HG02885 (cell line): ENCODE data around the gene CRB2.

Experiments used
- ATAC-seq: cut with Tn5 transposase; IDR thresholded peaks from one replicate; pipeline ENCODE4 v1.9.1; 2021; ENCODE audit warnings: mild to moderate bottlenecking; ENCODE audit not compliant: unreplicated experiment, poor library complexity

Gene CRB2

GRCh38 chr9:123377211-123377971 lies 21.4 kb downstream of the CRB2 start:
- no peak for ATAC-seq

GRCh38 chr9:123378025-123378424 lies 22.0 kb downstream of the CRB2 start:
- ATAC-seq, result no peak

- ATAC-seq, result no peak
These were observed 23.1 kb downstream of the CRB2 start for GRCh38 chr9:123378956-123379660.

DNA sequence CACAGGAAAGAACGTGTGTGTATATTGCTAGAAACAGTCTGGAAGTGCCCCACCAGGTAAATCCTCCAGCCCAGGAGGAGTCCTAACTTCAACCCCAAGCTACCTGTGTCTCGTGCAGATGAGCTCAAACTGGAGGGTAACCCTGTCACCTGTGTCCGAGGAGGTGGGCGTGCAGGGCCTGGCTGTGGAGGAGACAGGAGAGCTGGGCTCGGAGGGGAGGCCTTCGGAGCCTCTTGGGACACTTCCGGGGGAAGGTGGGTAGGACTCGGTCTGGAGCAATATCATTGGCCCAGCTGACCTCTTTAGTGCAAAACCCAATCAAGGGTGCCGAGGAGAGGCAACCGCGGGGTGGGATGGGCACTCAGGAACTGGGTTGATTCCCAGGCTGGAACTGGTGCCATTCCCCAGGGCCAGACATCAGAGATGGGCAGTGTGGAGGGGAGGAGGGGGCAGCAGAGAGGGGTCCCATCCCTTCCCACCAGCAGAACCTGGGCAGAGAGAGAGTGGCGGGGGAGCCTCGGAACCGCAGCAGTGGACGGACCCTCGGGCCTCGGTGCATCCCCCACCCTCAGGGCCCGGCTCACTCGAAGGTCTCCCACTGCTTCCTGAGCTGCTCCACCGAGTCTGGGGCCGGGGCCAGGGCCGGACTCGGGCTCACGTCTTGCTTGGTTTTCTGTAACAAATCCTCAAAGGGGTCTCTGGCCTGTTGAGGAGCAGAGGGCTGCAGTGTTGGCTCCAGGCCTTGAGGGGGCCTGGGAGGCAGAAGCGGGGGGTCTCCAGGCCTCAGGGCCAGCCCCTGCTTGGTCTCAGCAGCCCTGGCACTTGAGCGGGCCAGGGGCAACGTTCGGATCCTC lies 25.1 kb downstream of the CRB2 start:
- ATAC-seq, result no peak

- no peak for ATAC-seq
These were observed 26.9 kb downstream of the CRB2 start for GRCh38 chr9:123382653-123383511.

DNA sequence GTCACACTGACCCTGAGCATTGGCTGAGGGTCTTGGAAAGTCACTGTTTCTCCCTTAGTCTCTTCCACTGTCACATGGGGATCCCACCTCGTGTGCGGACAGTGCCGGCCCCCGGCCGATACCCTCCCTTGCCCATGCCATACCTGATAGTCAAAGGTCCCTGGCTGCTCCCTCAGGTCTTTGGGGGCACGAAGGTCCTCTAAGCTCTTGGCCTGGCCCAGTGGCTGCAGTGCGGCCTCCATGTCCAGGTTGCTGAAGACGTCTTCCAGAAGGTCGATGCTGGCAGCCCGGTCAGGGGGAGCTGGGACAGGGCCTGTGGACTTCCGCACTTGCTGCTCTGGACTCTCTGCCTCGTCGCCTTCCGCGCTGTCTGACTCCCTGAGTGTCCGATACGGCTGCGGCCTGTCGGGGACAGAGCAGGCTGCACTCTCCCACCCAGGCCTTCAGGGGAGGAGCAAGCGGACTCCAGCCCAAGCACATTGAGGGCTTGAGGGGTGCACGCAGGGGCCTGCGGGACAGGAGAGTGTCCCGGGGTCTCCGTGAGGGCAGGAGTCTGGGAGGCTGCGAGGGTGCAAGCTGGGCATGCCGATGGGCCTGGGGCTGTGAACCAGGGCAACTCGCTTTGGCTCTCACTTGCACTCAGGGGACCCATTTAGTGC lies 27.6 kb downstream of the CRB2 start:
- ATAC-seq, result no peak

DNA sequence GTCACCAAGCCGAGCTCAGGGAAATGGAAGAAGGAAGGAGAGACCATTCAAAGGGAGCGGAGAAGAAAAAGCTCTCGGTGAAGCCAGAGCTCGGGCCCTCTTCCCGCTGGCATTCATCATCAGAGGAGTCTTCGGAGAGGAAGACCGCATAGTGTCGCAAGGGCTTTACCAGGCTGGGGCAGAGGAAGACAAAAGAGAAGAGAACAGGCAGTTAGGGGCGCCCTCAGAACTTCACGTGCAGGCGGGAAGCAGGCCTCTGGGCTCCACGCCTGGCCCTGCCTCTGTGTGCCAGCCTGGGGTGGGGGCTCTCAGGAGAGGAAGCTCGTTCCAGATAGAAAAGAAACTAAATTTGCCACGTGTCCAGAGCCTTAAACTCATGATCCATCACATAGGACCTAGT lies 31.7 kb downstream of the CRB2 start:
- no peak for ATAC-seq

DNA sequence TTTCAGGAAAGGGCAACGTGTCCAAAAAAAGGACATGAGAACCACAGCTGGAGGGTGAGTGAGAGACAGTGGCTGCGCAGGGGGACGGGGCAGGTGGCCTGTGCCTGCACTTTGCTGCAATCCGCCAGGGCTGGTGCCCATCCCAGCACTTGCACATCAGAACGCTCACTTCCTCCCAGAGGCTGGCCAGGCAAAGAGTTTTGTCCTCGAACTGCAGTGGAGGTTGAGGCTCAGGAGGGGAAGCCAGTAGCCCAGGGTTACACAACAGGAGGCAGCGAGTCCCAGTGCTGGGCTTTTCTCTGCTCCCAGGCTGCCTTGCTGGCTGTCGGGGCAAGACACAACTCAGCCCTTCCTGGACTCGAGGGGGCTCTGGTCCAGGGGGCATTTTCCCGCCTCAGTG lies 33.1 kb downstream of the CRB2 start:
- no peak for ATAC-seq

DNA sequence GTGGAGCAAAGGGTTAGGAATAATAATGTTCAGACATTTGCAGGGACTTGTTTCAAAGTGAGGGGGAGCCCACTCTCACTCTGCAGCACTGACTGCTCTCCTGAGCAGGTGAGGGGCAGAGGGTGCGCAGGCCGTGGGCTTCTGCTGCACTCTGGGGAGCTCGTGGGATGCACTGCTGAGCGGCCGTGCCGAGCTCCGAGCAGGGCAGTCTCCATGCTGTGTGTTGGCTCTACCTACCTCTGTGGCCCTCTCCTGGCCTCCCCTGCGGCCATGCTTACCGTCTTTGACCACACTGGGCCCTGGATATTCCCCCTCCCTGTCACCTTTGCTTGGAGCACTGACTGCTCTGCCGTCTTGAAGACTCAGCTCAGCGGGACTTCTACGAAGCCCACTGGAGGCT lies 33.7 kb downstream of the CRB2 start:
- ATAC-seq, result no peak

GRCh38 chr9:123390337-123391135 lies 34.5 kb downstream of the CRB2 start:
- ATAC-seq, result no peak

DNA sequence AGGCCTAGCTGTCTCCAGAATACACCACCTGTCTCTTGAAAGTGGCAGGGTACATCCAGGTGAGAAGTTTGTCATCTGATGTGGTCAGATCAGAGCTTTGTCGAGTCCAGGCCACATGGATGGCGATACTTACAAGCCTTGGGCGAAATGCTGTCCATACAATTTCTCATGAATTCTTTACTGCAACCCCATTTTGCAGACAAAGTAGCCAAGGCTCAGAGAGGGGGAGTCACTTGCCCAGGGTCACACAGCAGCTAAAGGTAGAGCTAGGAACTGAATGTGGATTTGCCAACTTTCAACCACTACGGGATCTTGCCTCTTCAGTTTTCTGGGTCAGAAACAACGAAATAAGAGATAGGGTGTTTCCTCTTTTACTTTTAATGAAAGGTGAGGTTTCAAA lies 35.2 kb downstream of the CRB2 start:
- ATAC-seq, result no peak

DNA sequence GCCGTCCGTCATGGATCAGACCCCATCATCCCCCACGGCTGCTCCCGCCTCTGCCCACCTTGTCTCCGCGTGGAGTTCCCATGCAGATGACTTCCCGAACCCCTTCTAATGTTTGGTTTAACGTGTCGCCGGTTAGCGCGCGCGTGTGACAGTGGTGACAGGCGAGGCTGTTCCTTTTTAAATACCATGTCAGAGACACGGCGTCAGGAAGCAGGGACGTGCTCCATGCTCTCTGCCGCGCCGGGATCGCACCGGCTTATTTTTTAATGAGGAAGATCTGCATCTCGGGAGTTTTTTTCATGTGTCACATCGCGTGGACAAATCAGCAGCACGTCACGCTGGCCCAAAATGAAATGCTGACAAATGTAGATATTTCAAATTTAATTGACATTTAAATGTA lies 35.9 kb downstream of the CRB2 start:
- ATAC-seq, result no peak

- ATAC-seq, result no peak
These were observed 36.8 kb downstream of the CRB2 start for GRCh38 chr9:123392802-123393201.

GRCh38 chr9:123394291-123395235 lies 38.6 kb downstream of the CRB2 start:
- no peak for ATAC-seq

DNA sequence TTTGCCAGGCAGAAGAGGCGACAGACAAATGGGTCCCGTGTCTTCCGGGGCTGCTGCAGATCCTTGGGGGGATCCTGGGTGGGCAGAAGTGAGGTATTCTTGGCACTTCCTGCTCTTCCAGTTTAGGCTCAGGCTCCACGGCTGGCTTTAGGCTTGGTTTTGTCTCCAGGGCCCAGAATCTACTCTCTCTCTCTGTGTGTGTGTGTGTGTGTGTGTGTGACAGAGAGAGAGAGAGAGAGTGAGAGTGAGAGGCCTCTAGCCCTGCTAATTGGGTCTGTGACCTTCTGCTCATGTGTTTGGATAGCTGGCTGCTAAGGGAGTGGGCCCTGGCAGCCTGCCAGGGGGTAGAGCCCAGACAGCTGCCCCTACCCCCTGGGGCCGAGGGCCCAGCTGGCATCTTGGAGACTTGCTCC lies 39.3 kb downstream of the CRB2 start:
- no peak for ATAC-seq

DNA sequence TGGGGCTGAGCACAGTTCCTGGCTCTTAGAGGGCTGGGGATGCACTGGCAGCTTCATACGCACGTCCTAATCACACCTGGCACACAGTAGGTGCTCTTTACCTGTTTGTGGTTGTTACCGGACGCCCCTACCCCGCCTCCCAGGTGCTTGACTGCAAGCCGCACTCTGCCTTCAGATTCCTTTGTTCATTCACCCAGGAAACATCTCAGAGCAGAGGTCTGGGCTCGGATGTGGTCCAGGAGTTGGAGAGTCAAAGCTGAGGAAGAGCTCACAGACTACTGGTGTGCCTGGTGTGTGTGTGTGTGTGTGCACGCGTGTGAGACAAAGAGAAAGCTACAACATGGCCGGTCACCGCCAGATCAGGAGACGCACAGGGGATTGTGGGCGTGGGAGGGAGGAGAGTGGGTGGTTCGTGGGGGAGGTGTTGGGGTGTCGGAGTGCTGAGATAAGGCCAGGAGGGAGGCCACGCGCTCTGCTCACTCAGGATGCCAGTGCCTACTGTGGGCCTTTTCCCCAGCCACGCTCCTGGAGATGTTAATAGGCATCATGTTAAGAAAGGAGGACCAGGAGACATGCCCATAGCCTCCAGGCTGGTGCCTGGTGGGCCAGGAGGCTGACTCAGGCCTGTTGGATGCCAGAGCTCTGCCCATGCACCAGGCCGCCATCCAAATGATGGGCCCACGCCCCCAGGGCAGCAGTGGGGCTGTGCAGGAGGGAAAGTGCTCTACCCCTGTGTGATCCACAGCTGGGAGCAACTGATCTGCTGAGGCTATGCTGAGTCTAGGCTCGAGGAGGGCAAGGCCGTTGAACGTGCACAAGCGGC lies 39.9 kb downstream of the CRB2 start:
- ATAC-seq, result no peak

DNA sequence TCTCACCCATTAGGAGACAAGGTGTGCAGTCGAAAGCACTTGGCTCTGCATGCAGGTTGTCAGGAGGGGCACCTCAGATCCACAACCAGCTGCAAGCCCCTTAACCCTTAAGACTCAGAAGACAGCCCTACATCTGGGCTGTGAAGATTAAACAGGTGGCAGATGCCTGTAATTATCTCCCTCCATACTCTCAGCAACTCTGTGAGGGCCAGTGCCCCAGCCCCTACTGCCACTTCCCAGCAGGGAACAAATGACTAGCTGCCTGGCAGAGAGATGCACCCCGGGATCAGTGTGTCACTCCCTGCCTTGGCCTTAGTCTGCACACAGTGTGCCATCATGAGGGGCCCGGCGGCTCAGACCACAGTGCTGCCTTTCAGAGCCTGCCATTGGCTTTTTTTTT lies 42.0 kb downstream of the CRB2 start:
- no peak for ATAC-seq
